GM23248 (cell line): Measurements from ENCODE around the gene TMEM94. TPM values are rescaled to one million over a fixed set of nuclear protein-coding genes. Genes with fewer than 3 reads are reported as not detected.

Experiments used
- DNase-seq: peaks from one replicate; pipeline ENCODE4 v3.0.0-alpha.2; 2015
- H2AFZ ChIP-seq: fragments of 200-600 bp; sonication (generic); 2 replicates; pipeline ENCODE4 v1.6.1; 2016; ENCODE audit warnings: antibody characterized with exemption
- H3F3A ChIP-seq: fragments of 200-600 bp; sonication (generic); 2 replicates; pipeline ENCODE4 v1.6.1; 2016; ENCODE audit warnings: mild to moderate bottlenecking, antibody characterized with exemption, mixed run types; ENCODE audit not compliant: insufficient read depth
- H3K27ac ChIP-seq: fragments of 200-600 bp; sonication (generic); 2 replicates; pipeline ENCODE4 v1.5.1; 2016; ENCODE audit warnings: mild to moderate bottlenecking
- H3K27me3 ChIP-seq: fragments of 200-600 bp; sonication (generic); replicated peaks from 2 replicates; pipeline ENCODE4 v1.6.1; 2016; ENCODE audit warnings: mild to moderate bottlenecking; ENCODE audit not compliant: insufficient read depth
- H3K36me3 ChIP-seq: fragments of 200-600 bp; sonication (generic); 2 replicates; pipeline ENCODE4 v1.6.1; 2016; ENCODE audit warnings: low read depth, mild to moderate bottlenecking
- H3K4me1 ChIP-seq: fragments of 200-600 bp; sonication (generic); 2 replicates; pipeline ENCODE4 v1.6.1; 2016; ENCODE audit warnings: mild to moderate bottlenecking; ENCODE audit not compliant: insufficient read depth
- H3K4me2 ChIP-seq: fragments of 200-600 bp; sonication (generic); one replicate; pipeline ENCODE4 v1.6.1; 2016; ENCODE audit warnings: mild to moderate bottlenecking; ENCODE audit not compliant: unreplicated experiment
- H3K4me3 ChIP-seq: fragments of 200-600 bp; sonication (generic); 2 replicates; pipeline ENCODE4 v1.5.1; 2016; ENCODE audit warnings: mild to moderate bottlenecking
- H3K79me2 ChIP-seq: fragments of 200-600 bp; sonication (generic); 2 replicates; pipeline ENCODE4 v1.6.1; 2016; ENCODE audit warnings: mild to moderate bottlenecking; ENCODE audit not compliant: insufficient read depth
- H3K9ac ChIP-seq: fragments of 200-600 bp; sonication (generic); 2 replicates; pipeline ENCODE4 v1.6.1; 2016; ENCODE audit warnings: mild to moderate bottlenecking
- H3K9me2 ChIP-seq: fragments of 200-600 bp; sonication (generic); 2 replicates; pipeline ENCODE4 v1.6.1; 2016; ENCODE audit warnings: mixed run types, mild to moderate bottlenecking, moderate library complexity; ENCODE audit not compliant: insufficient read depth
- H3K9me3 ChIP-seq: fragments of 200-600 bp; sonication (generic); one replicate; pipeline ENCODE4 v1.6.1; 2017; ENCODE audit warnings: low read depth
- H4K20me1 ChIP-seq: fragments of 200-600 bp; sonication (generic); 2 replicates; pipeline ENCODE4 v1.6.0; 2016; ENCODE audit not compliant: insufficient read depth
- EZH2 ChIP-seq: fragments of 200-600 bp; sonication (generic); IDR thresholded peaks from 2 replicates; pipeline ENCODE4 v1.6.1; 2018; ENCODE audit warnings: antibody characterized with exemption, mild to moderate bottlenecking; ENCODE audit not compliant: insufficient read depth, poor library complexity, severe bottlenecking
- EZH2phosphoT487 ChIP-seq: fragments of 200-600 bp; sonication (generic); IDR thresholded peaks from 2 replicates; pipeline ENCODE4 v1.6.1; 2018; ENCODE audit warnings: antibody characterized with exemption, moderate library complexity, mild to moderate bottlenecking, low read depth; ENCODE audit not compliant: insufficient read depth
- WGBS, 2 experiments: methylation state at CpG; one replicate each; pipeline ENCODE4 v1.1.6; 2015 to 2017; ENCODE audit warnings: low lambda C conversion rate in 2 of 2, low coverage in 1 of 2; ENCODE audit errors: missing lambda C conversion rate in 2 of 2; 5-methylcytosine and 5-hydroxymethylcytosine counted together
- in situ Hi-C: fragments of 300-500 bp; cut with MboI; formaldehyde crosslinking; loops from 2 replicates; pipeline ENCODE4 v1.15.0; 2020
- polyA plus RNA-seq: library from polyadenylated mRNA; unstranded; fragments of >200 nt; fragmentation: Nextera tagmentation; extraction: Ambion mirVana; gene quantifications from 2 replicates; pipeline ENCODE4 v1.2.1, GENCODE V29; 2016
- total RNA-seq: library from RNA; depleted of rRNA; stranded (reverse); fragments of >200 nt; shearing (Covaris generic); gene quantifications from 2 replicates; pipeline ENCODE4 v1.2.3, GENCODE V29; 2014

The TMEM94 gene
- total and polyA plus RNA-seq, 2 experiments from 2014 or later = 14.3 to 24.5 TPM

DNA sequence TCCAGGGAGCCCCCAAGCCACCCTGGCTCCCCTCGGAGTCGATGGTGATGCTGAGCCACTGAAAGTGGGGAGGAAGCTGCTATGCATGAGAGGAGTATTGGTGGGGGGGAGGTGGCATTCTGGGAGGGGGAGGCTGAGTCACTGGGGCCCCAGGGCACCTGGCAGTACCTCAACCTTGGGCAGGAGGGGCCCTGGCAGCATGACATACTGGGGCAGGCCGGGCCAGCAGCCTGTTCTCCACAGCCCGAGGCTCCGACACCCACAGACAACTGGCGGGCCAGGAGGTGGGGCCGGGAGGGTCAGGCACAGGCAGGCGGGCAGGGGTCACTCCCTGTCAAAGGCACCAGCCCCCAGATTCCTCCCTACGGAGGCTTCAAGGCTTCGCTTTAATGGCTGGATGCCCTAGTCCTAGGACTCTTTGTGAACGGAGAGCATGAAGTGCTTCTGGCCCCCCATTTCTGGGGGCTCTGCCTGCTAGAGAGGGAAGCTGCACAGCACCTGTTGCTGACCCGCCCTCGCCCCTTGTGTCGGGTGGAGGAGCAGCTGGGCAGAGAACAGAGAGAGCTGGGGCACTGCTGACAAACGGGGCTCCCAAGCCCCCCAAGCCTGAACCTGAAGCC is 58.0 kb downstream of the TMEM94 start:
- DNase-seq = peak; percentile 40
- Histone ChIP-seq H3K4me3 (peak overlapping the region; percentile 76), H2AFZ (peak overlapping the region; percentile 96), H3K9me3 (no peaks in the 10 kb centered on the region), H3K9ac (peak overlapping the region; percentile 72), H3K27me3 (no peaks in the 10 kb centered on the region), H3K79me2 (0 out of 2 replicates have a peak, but pooled peaks cover 4% of the 10 kb centered on the region), H4K20me1 (no peaks in the 10 kb centered on the region), H3K4me2 (peak overlapping the region; percentile 90), H3F3A (no peaks in the 10 kb centered on the region), H3K9me2 (no peaks in the 10 kb centered on the region), H3K4me1 (no peaks in the 10 kb centered on the region), H3K36me3 (no peaks in the 10 kb centered on the region), H3K27ac (no peak overlapping the region)
- 10 to 18% methylated on average over 14 to 15 of the region's 15 CpGs for WGBS, 2 experiments
- in situ Hi-C loops = loop anchor here (10.0 kb wide), 1 partner anchor 90 kb away; no protein-coding TSS in a partner anchor
- TF ChIP-seq EZH2 = no peak
- no peak for TF ChIP-seq EZH2phosphoT487

DNA sequence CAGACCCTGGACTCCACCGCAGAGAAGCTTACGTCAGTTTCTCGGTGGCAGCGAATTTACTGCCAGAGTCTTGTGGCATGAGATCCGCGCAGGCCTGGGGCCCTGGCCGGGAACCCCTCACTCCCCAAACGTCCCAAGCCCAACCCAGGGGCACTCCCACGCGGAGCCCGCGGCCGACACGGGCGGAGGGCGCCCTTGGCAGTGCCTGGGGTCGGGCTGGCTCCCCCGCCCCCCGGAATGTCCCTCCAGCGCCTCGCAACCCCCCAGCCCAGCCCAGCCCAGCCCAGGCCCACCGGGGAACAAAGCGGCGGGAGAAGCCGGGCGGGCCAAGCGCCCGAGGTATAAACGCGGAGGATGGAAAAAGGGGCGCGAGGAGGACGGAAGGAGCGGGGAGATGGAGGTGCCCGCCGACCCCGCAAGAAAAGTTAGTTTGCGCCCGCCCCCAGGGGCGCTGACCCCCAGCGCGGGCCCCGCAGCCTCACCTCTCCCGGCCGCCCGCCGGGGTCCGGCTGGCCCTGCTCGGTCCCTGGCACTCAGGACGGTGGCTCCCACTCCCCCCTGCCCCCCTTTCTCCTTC is 58.6 kb downstream of the TMEM94 start:
- in situ Hi-C loops = loop anchor here (10.0 kb wide), 1 partner anchor 90 kb away; no protein-coding TSS in a partner anchor
- WGBS, 2 experiments = 0 to 1% methylated on average over 8 to 47 of the region's 50 CpGs
- Histone ChIP-seq H3K4me2 (peak overlapping the region; percentile 90), H3K79me2 (0 out of 2 replicates have a peak, but pooled peaks cover 4% of the 10 kb centered on the region), H3K4me1 (no peaks in the 10 kb centered on the region), H3F3A (no peaks in the 10 kb centered on the region), H3K9me2 (no peaks in the 10 kb centered on the region), H3K27ac (no peak overlapping the region), H3K27me3 (no peaks in the 10 kb centered on the region), H2AFZ (peak overlapping the region; percentile 96), H4K20me1 (no peaks in the 10 kb centered on the region), H3K9ac (peak overlapping the region; percentile 72), H3K36me3 (no peaks in the 10 kb centered on the region), H3K4me3 (peak overlapping the region; percentile 76), H3K9me3 (no peaks in the 10 kb centered on the region)
- no peak for TF ChIP-seq EZH2phosphoT487
- TF ChIP-seq EZH2 = no peak
- peak; percentile 43 for DNase-seq

DNA sequence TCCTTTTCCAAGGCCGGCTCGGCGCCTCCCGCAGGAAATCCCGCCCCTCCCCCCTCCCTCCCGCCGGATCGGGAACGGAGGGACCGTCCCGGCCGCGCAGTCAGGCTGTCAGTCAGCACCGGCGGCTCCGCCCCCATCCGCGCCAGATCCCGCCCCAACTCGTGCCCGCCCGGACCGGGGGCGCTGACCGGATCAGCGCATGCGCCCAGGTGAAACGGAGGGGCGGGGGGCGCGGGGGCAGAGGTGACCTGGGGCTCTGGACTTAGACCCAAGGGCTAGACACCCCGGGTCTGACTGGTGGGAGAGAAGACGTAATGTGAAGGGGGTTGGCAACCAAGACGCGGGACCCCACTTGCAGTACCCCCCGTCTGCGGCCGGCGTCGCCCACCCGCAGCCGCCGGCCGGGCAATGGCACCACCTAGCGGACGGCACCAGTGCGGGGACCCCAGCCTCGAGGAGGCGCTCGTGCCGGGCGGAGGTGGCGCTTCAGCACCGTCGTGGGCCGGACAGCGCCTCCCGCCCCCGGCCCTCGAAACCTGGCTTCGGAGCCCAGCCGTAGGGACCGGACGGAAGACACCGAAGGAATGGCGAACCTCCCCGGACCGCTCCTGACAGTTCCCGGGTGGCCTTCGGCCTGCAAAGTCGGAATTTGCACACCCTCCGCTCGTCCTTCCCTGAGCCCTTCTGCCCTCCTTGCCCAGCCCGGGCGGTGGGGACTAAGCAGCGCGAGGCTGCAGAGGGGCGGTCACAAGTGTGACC is 59.2 kb downstream of the TMEM94 start, which contains the start of gene CASKIN2:
CASKIN2 (minus strand) TSS at position 42 of the 759 bp plus-strand sequence. CDS start 1,733 bp downstream, outside the sequence.
- H2AFZ ChIP-seq = peak within 1 kb of the TSS; percentile 96
- H3K4me1 ChIP-seq = no peaks in the 10 kb centered on the region
- no peak within 1 kb of the TSS for H3K27ac ChIP-seq
- WGBS, 2 experiments = 1 to 2% methylated on average over 38 to 64 of the region's 78 CpGs
- TF ChIP-seq EZH2 (no peak), EZH2phosphoT487 (no peak)
- DNase-seq = peak; percentile 91
- peak within 1 kb of the TSS; percentile 72 for H3K9ac ChIP-seq
- 0 out of 2 replicates have a peak, but pooled peaks cover 4% of the 10 kb centered on the region for H3K79me2 ChIP-seq
- H3F3A ChIP-seq = no peaks in the 10 kb centered on the region
- no peaks in the 10 kb centered on the region for H3K27me3 ChIP-seq
- peak within 1 kb of the TSS; percentile 90 for H3K4me2 ChIP-seq
- H3K36me3 ChIP-seq = no peaks in the 10 kb centered on the region
- no peaks in the 10 kb centered on the region for H3K9me2 ChIP-seq
- in situ Hi-C loops = loop anchor here (10.0 kb wide), 1 partner anchor 91 kb away; no protein-coding TSS in a partner anchor
- no peaks in the 10 kb centered on the region for H3K9me3 ChIP-seq
- no peaks in the 10 kb centered on the region for H4K20me1 ChIP-seq
- peak within 1 kb of the TSS; percentile 76 for H3K4me3 ChIP-seq

- Histone ChIP-seq H3K4me1 (no peaks in the 10 kb centered on the region), H3K9me3 (no peaks in the 10 kb centered on the region), H3K4me2 (peak within 1 kb of the TSS; percentile 90), H3K9me2 (no peaks in the 10 kb centered on the region), H3K4me3 (peak within 1 kb of the TSS; percentile 76), H3F3A (no peaks in the 10 kb centered on the region), H3K27ac (no peak within 1 kb of the TSS), H2AFZ (peak within 1 kb of the TSS; percentile 96), H3K79me2 (0 out of 2 replicates have a peak, but pooled peaks cover 4% of the 10 kb centered on the region), H3K9ac (peak within 1 kb of the TSS; percentile 72), H4K20me1 (no peaks in the 10 kb centered on the region), H3K27me3 (no peaks in the 10 kb centered on the region), H3K36me3 (no peaks in the 10 kb centered on the region)
- WGBS, 2 experiments = 0 to 1% methylated on average over 6 to 34 of the region's 45 CpGs
- TF ChIP-seq EZH2phosphoT487 (no peak), EZH2 (no peak)
- DNase-seq = peak; percentile 94
- in situ Hi-C loops = loop anchor here (10.0 kb wide), 1 partner anchor 91 kb away; no protein-coding TSS in a partner anchor
Observed at GRCh38 chr17:75516255-75516618, 59.8 kb downstream of the TMEM94 start, which contains the start of gene TSEN54. Gene TSEN54 (plus strand): TSS chr17:75516528. CDS start chr17:75516561, 33 bp downstream.
